Body of pancreas (tissue), 4 donors: ENCODE data around the gene TMC1. TPM values are rescaled to one million over a fixed set of nuclear protein-coding genes. Genes with fewer than 3 reads are reported as not detected.

Experiments
- ATAC-seq: fragments of 150-250 bp; one replicate; pipeline ENCODE4 v1.9.1; 2016
- DNase-seq, 4 donors: peaks; one replicate each; pipeline ENCODE4 v3.0.0-alpha.2; 2019
- H3K27ac ChIP-seq, 4 donors: fragments of 200-600 bp; sonication (generic); 1 replicate in 3 of 4; 2 replicates in 1 of 4; pipeline versions ENCODE4 v1.5.1 to v1.6.1; 2016 to 2019; ENCODE audit warnings: mild to moderate bottlenecking in 1 of 4, mixed read lengths in 1 of 4, moderate library complexity in 1 of 4
- H3K27me3 ChIP-seq, 2 donors: fragments of 200-600 bp; sonication (generic); one replicate each; pipeline ENCODE4 v1.6.0; 2016; ENCODE audit warnings: mild to moderate bottlenecking in 1 of 2
- H3K36me3 ChIP-seq, 2 donors: fragments of 200-600 bp; sonication (generic); replicated peaks in 1 of 2; 2 replicates each; pipeline ENCODE4 v1.5.1; 2016; ENCODE audit warnings: low read depth in 2 of 2; ENCODE audit not compliant: insufficient read depth in 1 of 2
- H3K4me1 ChIP-seq: fragments of 200-600 bp; sonication (generic); one replicate; pipeline ENCODE4 v1.6.0; 2016
- H3K4me3 ChIP-seq, 2 donors: fragments of 200-600 bp; sonication (generic); 1 replicate in 1 of 2; 2 replicates in 1 of 2; pipeline ENCODE4 v1.5.1; 2016 to 2019
- H3K9me3 ChIP-seq, 3 donors: fragments of 200-600 bp; sonication (generic); 1 replicate in 2 of 3; 2 replicates in 1 of 3; pipeline ENCODE4 v1.5.1; 2016
- CTCF ChIP-seq, 7 experiments: fragments of 450-650 bp in 4 of 7; fragments of 200-600 bp in 3 of 7; sonication (generic) in 3 of 7; IDR thresholded peaks; one replicate each; pipeline ENCODE4 v1.5.1; 2016 to 2019; ENCODE audit warnings: antibody characterized with exemption in 7 of 7
- POLR2A ChIP-seq, 3 donors: fragments of 450-650 bp; IDR thresholded peaks; one replicate each; pipeline ENCODE4 v1.6.1; 2016; ENCODE audit warnings: antibody characterized with exemption in 3 of 3, mild to moderate bottlenecking in 2 of 3
- WGBS, 2 donors: methylation state at CpG; one replicate each; pipeline ENCODE4 v1.1.5; 2017; 5-methylcytosine and 5-hydroxymethylcytosine counted together
- intact Hi-C: fragments of 100-400 bp; cut with DNase I; formaldehyde crosslinking; loops from one replicate; pipeline ENCODE4 v1.15.1; 2023
- total RNA-seq, 2 donors: library from RNA; depleted of rRNA; stranded (reverse); fragments of >200 nt; gene quantifications; one replicate each; pipeline ENCODE4 v1.1.0, GENCODE V29; 2016

TMC1 gene
- total RNA-seq, 2 donors from 2014 or later = not detected

DNA sequence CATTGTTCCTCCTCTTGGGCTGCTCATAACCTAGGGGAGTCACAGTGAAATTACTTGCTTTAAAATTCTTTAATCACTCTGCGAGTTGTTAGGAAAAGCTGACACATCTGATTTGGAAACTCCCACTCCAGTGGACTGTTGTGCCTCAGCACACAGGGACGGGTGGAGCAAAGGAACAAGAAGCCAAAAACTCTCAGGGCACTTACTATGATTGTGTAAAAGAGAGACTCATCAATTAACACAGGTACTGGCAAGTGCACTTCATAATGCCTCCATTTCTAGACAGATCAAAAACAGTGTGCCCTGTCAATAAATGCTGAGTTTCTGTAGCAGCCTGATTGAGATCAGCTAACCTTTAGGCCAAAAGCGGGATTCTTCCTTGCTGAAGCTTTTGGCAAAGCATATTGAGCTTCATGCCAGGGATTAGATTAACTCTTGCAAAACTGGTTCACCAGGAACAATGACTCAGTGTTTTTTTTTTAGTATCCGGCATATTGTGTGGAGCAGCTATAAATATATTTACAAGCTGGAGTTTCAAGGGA is 55.9 kb downstream of the TMC1 start:
- peak; percentile 80 for ATAC-seq
- H3K27ac ChIP-seq = peak overlapping the region in 3 of 4 donors; percentile 47 to 59 (median 53)
- no peak overlapping the region for H3K4me3 ChIP-seq
- intact Hi-C loops = no loop called here
- no peaks in the 10 kb centered on the region for H3K9me3 ChIP-seq
- WGBS, 2 donors = 5 to 10% methylated on average over 4 of the region's 4 CpGs
- peak in 2 of 4 donors; percentile 23 to 33 for DNase-seq
- TF ChIP-seq CTCF (IDR thresholded peaks at IDR 0.05) (no peak), POLR2A (IDR thresholded peaks at IDR 0.05) (no peak)
- H3K27me3 ChIP-seq = no peaks in the 10 kb centered on the region
- peaks cover 10% of the 10 kb centered on the region for H3K4me1 ChIP-seq
- H3K36me3 ChIP-seq = no peaks in the 10 kb centered on the region

DNA sequence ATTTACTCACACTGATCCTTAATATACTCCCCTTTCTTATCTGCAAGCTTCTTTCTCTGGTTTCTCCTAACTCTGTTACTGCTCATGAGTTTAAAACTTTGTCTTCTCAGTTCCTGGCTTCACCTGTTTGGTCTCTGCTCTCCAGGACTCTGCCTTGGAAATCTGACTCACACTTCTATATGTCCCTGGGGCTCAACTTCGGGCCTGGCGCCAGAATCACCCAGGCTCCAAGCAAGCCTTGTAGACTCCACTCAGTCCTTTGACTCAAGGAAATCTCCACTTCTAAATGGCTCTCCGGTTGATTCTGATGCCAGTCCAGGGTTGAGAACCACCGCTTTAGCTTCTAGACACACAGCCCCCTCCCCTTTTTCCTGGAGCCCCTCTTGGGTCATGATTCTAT is 57.8 kb downstream of the TMC1 start:
- no peaks in the 10 kb centered on the region for H3K27me3 ChIP-seq
- DNase-seq (peak in 3 of 4 donors; percentile 30 to 80 (median 50)), ATAC-seq (no peak)
- peaks cover 10% of the 10 kb centered on the region for H3K4me1 ChIP-seq
- no peaks in the 10 kb centered on the region for H3K36me3 ChIP-seq
- no peak overlapping the region for H3K4me3 ChIP-seq
- no peak for TF ChIP-seq POLR2A (IDR thresholded peaks at IDR 0.05)
- TF ChIP-seq CTCF (IDR thresholded peaks at IDR 0.05) = no peak
- 76 to 83% methylated on average over 4 of the region's 4 CpGs for WGBS, 2 donors
- intact Hi-C loops = no loop called here
- no peaks in the 10 kb centered on the region for H3K9me3 ChIP-seq
- H3K27ac ChIP-seq = peak overlapping the region in 1 of 4 donors; percentile 16

DNA sequence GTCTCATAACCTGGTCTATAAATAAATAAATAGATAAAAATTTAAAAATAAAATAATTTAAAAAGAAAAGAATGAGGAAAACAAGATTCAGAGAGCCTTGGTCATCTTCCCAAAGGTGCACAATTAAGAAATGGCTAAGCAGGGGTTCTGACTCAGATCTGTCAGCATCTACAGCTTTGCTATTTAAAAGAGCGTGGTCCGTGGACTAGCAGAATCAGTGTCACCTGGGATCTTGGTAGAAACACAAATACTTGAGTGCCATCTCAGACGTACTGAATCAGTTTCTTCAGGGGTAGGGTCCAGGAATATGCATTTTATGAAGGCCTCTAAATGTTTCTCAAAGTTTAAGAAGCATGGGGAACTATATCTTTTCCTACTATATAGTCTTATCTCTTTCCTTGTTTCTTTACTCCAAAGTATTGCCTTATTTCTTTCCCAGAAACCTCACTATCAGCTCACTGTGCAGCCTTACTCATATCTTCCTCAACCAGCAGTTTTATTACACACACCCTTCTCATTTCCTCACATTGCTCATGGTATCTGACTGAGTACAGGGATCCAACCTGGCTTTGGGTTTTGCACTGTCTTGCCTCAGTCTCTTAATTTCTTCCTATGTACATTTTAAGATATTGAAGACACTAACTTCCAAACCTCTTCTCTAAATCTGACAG is 58.6 kb downstream of the TMC1 start:
- intact Hi-C loops = no loop called here
- WGBS, 2 donors = 76 to 90% methylated on average over 3 of the region's 3 CpGs
- no peaks in the 10 kb centered on the region for H3K36me3 ChIP-seq
- no peaks in the 10 kb centered on the region for H3K27me3 ChIP-seq
- H3K27ac ChIP-seq = no peak overlapping the region
- no peaks in the 10 kb centered on the region for H3K9me3 ChIP-seq
- ATAC-seq (no peak), DNase-seq (no peak)
- TF ChIP-seq POLR2A (IDR thresholded peaks at IDR 0.05) (no peak), CTCF (IDR thresholded peaks at IDR 0.05) (no peak)
- peaks cover 10% of the 10 kb centered on the region for H3K4me1 ChIP-seq
- no peak overlapping the region for H3K4me3 ChIP-seq

DNA sequence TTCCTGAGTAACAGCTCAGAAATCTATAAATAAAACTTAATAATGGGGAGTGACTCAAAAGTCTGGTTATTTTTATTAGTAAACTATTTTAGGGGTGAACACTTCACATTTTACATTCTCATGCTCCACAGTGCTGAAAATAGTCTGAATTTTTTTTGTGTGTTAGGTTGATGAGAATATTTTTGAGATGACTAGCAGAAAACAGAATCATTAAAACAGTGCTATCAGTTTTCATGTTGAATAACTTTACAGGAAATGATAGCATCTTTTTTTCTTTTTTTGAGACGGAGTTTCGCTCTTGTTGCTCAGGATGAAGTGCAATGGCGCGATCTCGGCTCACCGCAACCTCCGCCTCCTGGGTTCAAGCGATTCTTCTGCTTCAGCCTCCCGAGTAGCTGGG is 60.3 kb downstream of the TMC1 start:
- intact Hi-C loops = no loop called here
- H3K4me3 ChIP-seq = no peak overlapping the region
- no peaks in the 10 kb centered on the region for H3K36me3 ChIP-seq
- TF ChIP-seq CTCF (IDR thresholded peaks at IDR 0.05) (no peak), POLR2A (IDR thresholded peaks at IDR 0.05) (no peak)
- 92 to 95% methylated on average over 9 of the region's 9 CpGs for WGBS, 2 donors
- DNase-seq = no peak
- H3K27ac ChIP-seq = no peak overlapping the region
- ATAC-seq = no peak
- peaks cover 9% of the 10 kb centered on the region for H3K4me1 ChIP-seq
- H3K9me3 ChIP-seq = no peaks in the 10 kb centered on the region
- no peaks in the 10 kb centered on the region for H3K27me3 ChIP-seq

DNA sequence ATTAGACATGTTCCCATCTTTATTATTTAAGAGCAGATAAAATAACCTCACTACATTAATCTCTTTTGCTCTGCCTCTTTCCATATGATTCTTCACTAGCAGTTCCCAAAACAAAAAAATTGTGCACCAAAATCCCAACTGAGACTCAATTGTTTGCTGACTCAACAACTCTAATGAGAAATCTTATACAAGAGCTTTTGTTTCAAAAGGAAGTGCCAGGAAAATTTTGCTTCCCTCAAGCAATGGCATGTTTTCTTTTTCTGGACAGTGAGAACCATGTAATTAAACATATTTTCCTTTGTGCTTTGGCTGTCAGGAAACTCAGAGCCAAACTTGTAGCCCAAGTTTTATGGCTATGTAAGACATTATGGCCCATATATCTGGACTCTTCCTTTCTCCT is 62.0 kb downstream of the TMC1 start:
- DNase-seq (no peak), ATAC-seq (no peak)
- no peaks in the 10 kb centered on the region for H3K36me3 ChIP-seq
- intact Hi-C loops = no loop called here
- no peaks in the 10 kb centered on the region for H3K9me3 ChIP-seq
- H3K4me1 ChIP-seq = no peaks in the 10 kb centered on the region
- no peak overlapping the region for H3K4me3 ChIP-seq
- H3K27ac ChIP-seq = no peak overlapping the region
- no peaks in the 10 kb centered on the region for H3K27me3 ChIP-seq
- TF ChIP-seq POLR2A (IDR thresholded peaks at IDR 0.05) = no peak
- no peak for TF ChIP-seq CTCF (IDR thresholded peaks at IDR 0.05)
